Activated CD4-positive, CD25-positive, alpha-beta regulatory T cell treated with anti-CD3 and anti-CD28 coated beads, Interleukin-2, amount 50 U/mL, for 24 hours (primary cell): ENCODE data around the gene ABRAXAS1.
"Not testable (repeated sequence)": the region's sequence is repeated elsewhere in the genome, so short reads cannot be mapped to it uniquely, and the experiment has no call there.

Experiments used
- ATAC-seq, 2 donors: fragments of 150-1000 bp; cut with Tn5 transposase; one replicate each; pipeline ENCODE4 v1.10.0; 2021; ENCODE audit warnings: mild to moderate bottlenecking in 1 of 2, moderate library complexity in 1 of 2

Gene ABRAXAS1

DNA sequence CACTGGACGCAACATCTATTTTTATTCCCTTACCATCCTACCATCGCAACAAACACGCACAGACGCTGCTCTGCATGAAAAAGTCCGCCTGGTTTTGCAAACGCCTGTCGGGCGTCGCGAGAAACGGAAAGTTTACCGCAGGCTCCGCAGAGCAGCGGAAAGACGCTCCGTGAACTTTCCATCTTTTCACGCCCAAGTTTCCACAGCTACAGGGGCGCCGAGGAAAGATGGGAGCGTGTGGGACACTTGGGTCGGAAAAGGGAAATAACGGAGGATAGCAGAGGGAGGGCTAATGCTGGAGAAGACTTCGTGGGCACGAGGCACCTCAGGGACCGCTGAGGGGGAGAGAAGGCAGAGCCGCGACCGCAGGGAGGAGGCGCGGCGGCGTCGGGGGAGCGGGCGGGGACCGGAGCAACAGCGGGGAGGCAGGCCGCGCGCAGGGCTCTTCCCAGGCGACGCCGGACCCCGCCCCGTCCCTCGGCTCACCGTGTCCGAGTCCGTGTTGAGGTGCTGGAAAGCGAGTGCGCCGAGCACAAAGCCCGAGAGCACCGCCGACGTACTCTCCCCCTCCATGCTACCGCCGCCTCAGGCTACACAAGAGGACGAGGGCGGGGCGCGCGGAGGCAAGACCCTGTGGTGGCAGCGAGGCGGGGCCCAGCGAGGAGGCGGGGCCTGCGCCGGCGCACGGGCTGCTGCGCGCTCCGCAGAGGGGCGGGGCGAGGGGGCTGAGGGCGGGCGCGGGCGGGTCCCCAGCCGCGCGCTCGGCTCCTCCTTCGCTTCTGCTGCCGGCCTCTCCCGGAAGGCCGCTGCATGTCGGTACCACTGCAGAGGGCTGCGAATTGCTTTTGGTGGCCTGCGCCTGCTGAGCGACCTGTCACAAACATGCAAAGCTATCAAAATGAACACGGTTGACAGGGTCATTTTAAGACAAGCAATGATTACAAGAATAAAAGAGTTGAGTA lies at the start of gene ABRAXAS1:
Gene ABRAXAS1 (minus strand): TSS at position 601 of the 962 bp plus-strand sequence. CDS start 28 bp downstream, at position 573.
- peak; percentile 92 to 93 for ATAC-seq

GRCh38 chr4:83527671-83528070 lies 42.8 kb upstream of the ABRAXAS1 start:
- ATAC-seq = no peak

DNA sequence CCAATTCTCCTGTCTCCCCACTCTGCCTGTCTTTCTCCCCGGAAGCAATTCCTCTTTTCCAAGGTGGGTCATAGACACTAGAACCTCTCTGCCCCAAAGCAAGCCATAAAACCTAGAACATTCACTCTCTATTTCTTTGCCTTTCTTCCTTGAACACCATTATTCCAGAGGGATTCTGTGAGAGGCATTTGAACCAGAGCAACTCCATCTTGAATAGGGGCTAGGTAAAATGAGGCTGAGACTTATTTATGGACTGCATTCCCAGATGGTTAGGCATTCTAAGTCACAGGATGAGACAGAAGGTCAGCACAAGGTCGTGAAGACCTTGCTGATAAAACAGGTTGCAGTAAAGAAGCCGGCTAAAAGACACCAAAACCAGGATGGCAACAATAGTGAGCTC lies 37.3 kb upstream of the ABRAXAS1 start:
- no peak for ATAC-seq

GRCh38 chr4:83516042-83516772 lies 31.3 kb upstream of the ABRAXAS1 start:
- ATAC-seq = no peak

GRCh38 chr4:83510442-83510841 lies 25.5 kb upstream of the ABRAXAS1 start:
- ATAC-seq = no peak

- not testable (repeated sequence) for ATAC-seq
Measured at GRCh38 chr4:83509156-83509585, 24.3 kb upstream of the ABRAXAS1 start.

GRCh38 chr4:83504996-83505395 lies 20.1 kb upstream of the ABRAXAS1 start:
- ATAC-seq = no peak

- ATAC-seq = peak in 1 of 2 donors; percentile 47
Measured at GRCh38 chr4:83504503-83504902, 19.6 kb upstream of the ABRAXAS1 start.

- peak; percentile 67 to 71 for ATAC-seq
Measured at GRCh38 chr4:83503974-83504373, 19.1 kb upstream of the ABRAXAS1 start.

DNA sequence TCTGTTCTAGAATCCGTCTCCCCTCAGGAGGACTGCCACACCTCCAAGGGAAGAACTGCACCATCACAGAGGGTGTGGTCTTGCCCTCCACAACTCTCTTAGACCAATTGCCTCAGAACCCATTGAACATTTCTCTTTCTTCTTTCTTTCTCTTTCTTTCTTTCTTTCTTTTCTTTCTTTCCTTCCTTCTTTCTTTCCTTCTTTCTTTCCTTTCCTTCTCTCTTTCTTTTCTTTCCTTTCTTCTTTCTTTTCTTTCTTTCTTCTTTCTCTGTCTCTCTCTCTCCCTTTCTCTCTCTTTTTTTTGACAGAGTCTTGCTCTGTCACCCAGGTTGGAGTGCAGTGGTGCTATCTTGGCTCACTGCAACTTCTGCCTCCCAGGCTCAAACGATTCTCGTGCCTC lies 16.8 kb upstream of the ABRAXAS1 start:
- ATAC-seq = not testable (repeated sequence)

GRCh38 chr4:83498187-83498586 lies 13.3 kb upstream of the ABRAXAS1 start:
- ATAC-seq = no peak

GRCh38 chr4:83496085-83496917 lies 11.4 kb upstream of the ABRAXAS1 start:
- not testable (repeated sequence) for ATAC-seq

DNA sequence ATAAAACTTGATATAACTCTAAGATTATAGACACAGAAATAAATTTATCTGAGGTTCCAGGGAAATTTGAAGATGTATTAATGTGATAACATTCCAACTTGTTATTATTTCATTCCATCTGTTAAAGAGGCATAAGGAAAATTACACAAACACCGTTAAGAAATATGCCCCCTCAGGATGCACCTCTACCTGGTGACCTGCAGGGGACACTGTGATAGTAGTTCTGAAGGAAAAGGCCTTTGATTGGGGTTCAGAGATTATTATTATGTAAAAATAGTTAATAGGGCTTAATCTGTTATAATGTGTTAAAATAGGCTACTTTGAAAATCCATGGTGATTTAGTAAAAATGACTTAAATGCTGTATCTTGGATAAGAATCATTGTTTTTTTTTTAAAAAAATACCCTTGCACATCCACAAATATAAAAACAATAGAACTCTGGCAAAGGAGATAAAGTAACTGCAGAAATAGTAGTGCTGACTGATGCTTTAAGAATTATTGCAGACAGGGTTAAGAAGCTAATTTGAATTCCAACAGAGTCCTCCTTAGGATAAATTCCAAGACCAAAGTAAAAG lies 6.1 kb upstream of the ABRAXAS1 start:
- peak in 1 of 2 donors; percentile 38 for ATAC-seq

DNA sequence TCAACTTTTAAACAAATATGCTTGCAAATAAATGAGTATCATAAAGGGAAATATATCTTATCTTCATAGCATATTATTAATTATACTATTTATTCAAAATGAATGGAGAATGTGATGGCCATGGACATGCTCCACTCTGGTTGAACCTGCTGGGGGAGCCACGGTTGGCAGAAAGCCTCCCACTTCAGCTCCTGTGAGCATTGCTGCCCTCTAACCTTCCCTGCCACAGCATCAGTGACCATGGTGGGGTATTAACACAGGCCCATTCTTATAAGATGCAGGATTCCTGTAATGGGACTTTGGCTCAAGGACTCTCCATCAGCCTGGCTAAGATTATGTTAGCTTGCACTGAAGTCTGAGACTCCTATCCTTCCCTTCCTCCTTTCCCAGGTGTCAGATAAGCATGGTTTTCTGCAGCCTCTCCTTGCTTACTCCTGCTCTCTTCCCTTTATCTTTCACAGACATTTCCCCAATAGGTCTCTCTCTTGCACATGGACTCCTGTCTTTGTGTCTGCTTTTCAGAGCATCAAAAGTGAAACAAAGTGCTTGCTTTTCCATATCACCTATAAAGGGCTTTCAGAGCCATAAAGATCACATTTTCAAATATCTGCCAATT lies 4.9 kb upstream of the ABRAXAS1 start:
- no peak for ATAC-seq

GRCh38 chr4:83486457-83487129 lies 1.7 kb upstream of the ABRAXAS1 start:
- no peak for ATAC-seq

- ATAC-seq = no peak
Measured at GRCh38 chr4:83473966-83474365, 10.9 kb downstream of the ABRAXAS1 start.

- ATAC-seq = no peak
Measured at GRCh38 chr4:83473423-83473822, 11.5 kb downstream of the ABRAXAS1 start.

DNA sequence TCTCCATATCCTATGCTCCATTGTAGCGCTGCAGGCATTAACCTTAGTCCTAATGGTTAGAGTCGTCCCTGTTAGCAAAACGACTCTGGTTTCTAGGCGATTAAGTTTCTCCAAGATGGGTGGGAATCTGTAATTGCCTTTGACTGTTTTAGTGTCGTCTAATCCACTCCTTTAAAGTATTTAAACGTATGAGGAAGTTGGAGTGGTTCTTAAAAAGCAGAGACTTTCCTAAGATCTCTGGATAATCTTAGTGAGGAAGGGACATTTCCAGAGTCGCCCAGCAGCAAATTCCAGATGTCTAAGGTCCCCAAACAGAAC lies 28.8 kb downstream of the ABRAXAS1 start:
- no peak for ATAC-seq

- peak; percentile 93 to 94 for ATAC-seq
Measured at GRCh38 chr4:83455281-83456183, 29.4 kb downstream of the ABRAXAS1 start, which contains the start of the genes HELQ and MRPS18C. TSS of gene HELQ (minus strand) at chr4:83455823. CDS start at chr4:83455693, 130 bp downstream. TSS of gene MRPS18C (plus strand) at chr4:83456058. CDS start at chr4:83456078, 20 bp downstream.

- ATAC-seq = no peak
Measured at GRCh38 chr4:83454686-83455085, 30.2 kb downstream of the ABRAXAS1 start.
